ENCODE measurements around the gene OCSTAMP.

DNA sequence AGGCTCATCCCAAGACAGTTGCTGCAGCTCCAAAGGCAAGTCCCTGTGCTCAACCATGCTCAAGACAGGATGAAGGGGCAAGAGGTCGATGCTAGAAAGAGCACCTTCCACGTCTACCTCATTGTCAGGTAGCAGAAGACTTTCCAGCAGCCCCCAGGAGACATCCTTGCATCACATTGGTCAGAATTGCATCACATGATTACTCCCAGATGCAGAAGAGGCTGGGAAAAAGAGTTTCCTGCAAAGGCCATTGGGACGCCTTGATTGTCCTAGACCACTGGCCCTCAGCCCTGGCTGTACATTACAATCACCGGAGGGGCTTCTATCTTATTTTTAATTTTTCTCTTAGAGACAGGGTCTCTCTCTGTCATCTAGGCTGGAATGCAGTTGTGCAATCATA lies 19.8 kb downstream of the OCSTAMP start:
- TF ChIP-seq ARNT (IDR thresholded peaks at IDR 0.05) (no peak), FOXM1 (IDR thresholded peaks at IDR 0.05; ENCODE audit: borderline replicate concordance) (no peak), ELF4 (IDR thresholded peaks at IDR 0.05) (no peak), ZNF384 (IDR thresholded peaks at IDR 0.05) (no peak), HDGF (IDR thresholded peaks at IDR 0.05; ENCODE audit: borderline replicate concordance) (no peak), SP1 (IDR thresholded peaks at IDR 0.05) (no peak), FOXK2 (IDR thresholded peaks at IDR 0.05) (no peak)
- TF ChIP-seq, protein P1, sequence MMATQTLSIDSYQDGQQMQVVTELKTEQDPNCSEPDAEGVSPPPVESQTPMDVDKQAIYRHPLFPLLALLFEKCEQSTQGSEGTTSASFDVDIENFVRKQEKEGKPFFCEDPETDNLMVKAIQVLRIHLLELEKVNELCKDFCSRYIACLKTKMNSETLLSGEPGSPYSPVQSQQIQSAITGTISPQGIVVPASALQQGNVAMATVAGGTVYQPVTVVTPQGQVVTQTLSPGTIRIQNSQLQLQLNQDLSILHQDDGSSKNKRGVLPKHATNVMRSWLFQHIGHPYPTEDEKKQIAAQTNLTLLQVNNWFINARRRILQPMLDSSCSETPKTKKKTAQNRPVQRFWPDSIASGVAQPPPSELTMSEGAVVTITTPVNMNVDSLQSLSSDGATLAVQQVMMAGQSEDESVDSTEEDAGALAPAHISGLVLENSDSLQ (IDR thresholded peaks at IDR 0.05), result no peak
